LNCaP clone FGC (cell line): ENCODE measurements around the gene SLC38A6.
A peak's percentile ranks its signal among the peaks of the same experiment; 100 is the strongest.

ENCODE experiments used
- DNase-seq: peaks from one replicate; pipeline ENCODE4 v3.0.0-alpha.2; 2011; ENCODE audit warnings: low read depth
- H3K4me3 ChIP-seq: 2 replicates; pipeline ENCODE4 v1.5.1; 2011; ENCODE audit warnings: mild to moderate bottlenecking, low read depth, low read length, control low read depth
- CTCF ChIP-seq: IDR thresholded peaks from 2 replicates; pipeline ENCODE4 v1.5.1; 2012; ENCODE audit warnings: mild to moderate bottlenecking; ENCODE audit not compliant: control insufficient read depth, insufficient read depth; ENCODE audit errors: extremely low read depth

The SLC38A6 gene

GRCh38 chr14:61031026-61031425, 50.0 kb downstream of the SLC38A6 start:
- no peak for TF ChIP-seq CTCF

GRCh38 chr14:61033054-61033453, 52.0 kb downstream of the SLC38A6 start:
- DNase-seq = no peak
- no peak for TF ChIP-seq CTCF
- no peak overlapping the region for H3K4me3 ChIP-seq

More at GRCh38 chr14:61031026-61031425, 50.0 kb downstream of the SLC38A6 start:
- H3K4me3 ChIP-seq = no peak overlapping the region
- DNase-seq = no peak

GRCh38 chr14:61033855-61034254, 52.8 kb downstream of the SLC38A6 start:
- no peak overlapping the region for H3K4me3 ChIP-seq
- no peak for TF ChIP-seq CTCF
- no peak for DNase-seq

- TF ChIP-seq CTCF = no peak
- H3K4me3 ChIP-seq = no peak overlapping the region
- no peak for DNase-seq
Measured at GRCh38 chr14:61034416-61035120, 53.5 kb downstream of the SLC38A6 start.

- DNase-seq = no peak
- no peak overlapping the region for H3K4me3 ChIP-seq
Measured at GRCh38 chr14:61037215-61037614, 56.2 kb downstream of the SLC38A6 start.

GRCh38 chr14:61041704-61042103, 60.7 kb downstream of the SLC38A6 start:
- H3K4me3 ChIP-seq = no peak overlapping the region
- no peak for TF ChIP-seq CTCF
- no peak for DNase-seq

More at GRCh38 chr14:61037215-61037614, 56.2 kb downstream of the SLC38A6 start:
- TF ChIP-seq CTCF = no peak

GRCh38 chr14:61042220-61042619, 61.2 kb downstream of the SLC38A6 start:
- DNase-seq = peak; percentile 66
- no peak for TF ChIP-seq CTCF
- no peak overlapping the region for H3K4me3 ChIP-seq
